Measurements from ENCODE around the gene IQGAP2.

- TF ChIP-seq NFRKB (IDR thresholded peaks at IDR 0.05) (no peak), ARNT (IDR thresholded peaks at IDR 0.05) (no peak), FOXK2 (IDR thresholded peaks at IDR 0.05) (no peak), SP1 (IDR thresholded peaks at IDR 0.05) (no peak), HDGF (IDR thresholded peaks at IDR 0.05; ENCODE audit: borderline replicate concordance) (no peak), FOXM1 (IDR thresholded peaks at IDR 0.05; ENCODE audit: borderline replicate concordance) (no peak), ZNF384 (IDR thresholded peaks at IDR 0.05) (no peak), BHLHE40 (IDR thresholded peaks at IDR 0.05; ENCODE audit: borderline replicate concordance) (no peak), FOXA1 (IDR thresholded peaks at IDR 0.05) (no peak), LEF1 (IDR thresholded peaks at IDR 0.05; ENCODE audit: borderline replicate concordance) (no peak), ELF4 (IDR thresholded peaks at IDR 0.05) (no peak)
Measured at GRCh38 chr5:76445830-76446229, 42.7 kb downstream of the IQGAP2 start.
